ENCODE measurements around the gene KIF5C.

Gene KIF5C

GRCh38 chr2:149056541-149057255 is 181.7 kb downstream of the KIF5C start:
- DNase-seq = no peak

DNA sequence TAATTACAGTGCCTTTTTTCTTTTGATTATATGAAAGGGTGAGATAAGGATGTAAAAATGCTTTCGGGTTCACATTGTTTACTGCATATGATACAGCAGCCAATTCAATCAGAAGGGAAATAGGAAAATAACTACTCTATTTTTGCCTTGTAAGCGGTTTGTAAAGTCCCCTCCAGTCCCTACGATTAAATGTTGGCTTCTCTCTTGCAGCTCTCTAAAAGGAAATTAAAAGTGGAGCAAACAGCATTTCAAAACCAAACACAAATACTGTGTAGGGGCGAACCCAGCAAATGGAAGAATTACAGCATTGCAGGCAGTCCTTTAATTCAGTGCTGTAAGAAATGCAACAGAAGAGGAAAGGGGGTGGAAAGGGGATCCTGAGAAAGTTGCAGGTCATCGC is 182.4 kb downstream of the KIF5C start:
- no peak for DNase-seq

DNA sequence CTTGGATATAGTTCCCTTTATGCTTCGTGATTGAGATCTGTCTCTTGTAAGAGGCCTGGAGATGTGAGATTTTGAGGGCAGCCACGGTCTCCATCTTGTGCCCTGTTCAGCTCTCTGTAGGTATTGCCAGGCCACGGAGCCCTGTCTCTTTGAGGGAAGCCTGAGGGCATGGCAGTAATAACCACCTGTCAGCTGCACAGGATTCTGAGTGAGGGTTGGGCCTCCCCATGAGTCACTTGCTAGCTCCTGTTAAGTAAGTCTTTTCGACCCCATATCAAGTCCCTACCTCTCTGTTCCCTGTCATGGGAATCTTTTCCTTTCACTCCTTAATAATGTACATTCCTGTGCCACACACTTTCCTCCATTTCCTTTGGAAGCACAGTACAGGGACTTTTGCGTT is 183.9 kb downstream of the KIF5C start:
- DNase-seq = no peak

- no peak for DNase-seq
Observed at GRCh38 chr2:149059822-149060221, 184.8 kb downstream of the KIF5C start.

- DNase-seq = no peak
Observed at GRCh38 chr2:149061133-149061745, 186.2 kb downstream of the KIF5C start.

GRCh38 chr2:149062531-149062930 is 187.5 kb downstream of the KIF5C start:
- no peak for DNase-seq

- DNase-seq = no peak
Observed at GRCh38 chr2:149063177-149063576, 188.2 kb downstream of the KIF5C start.

- no peak for DNase-seq
Observed at GRCh38 chr2:149064365-149064841, 189.4 kb downstream of the KIF5C start.

DNA sequence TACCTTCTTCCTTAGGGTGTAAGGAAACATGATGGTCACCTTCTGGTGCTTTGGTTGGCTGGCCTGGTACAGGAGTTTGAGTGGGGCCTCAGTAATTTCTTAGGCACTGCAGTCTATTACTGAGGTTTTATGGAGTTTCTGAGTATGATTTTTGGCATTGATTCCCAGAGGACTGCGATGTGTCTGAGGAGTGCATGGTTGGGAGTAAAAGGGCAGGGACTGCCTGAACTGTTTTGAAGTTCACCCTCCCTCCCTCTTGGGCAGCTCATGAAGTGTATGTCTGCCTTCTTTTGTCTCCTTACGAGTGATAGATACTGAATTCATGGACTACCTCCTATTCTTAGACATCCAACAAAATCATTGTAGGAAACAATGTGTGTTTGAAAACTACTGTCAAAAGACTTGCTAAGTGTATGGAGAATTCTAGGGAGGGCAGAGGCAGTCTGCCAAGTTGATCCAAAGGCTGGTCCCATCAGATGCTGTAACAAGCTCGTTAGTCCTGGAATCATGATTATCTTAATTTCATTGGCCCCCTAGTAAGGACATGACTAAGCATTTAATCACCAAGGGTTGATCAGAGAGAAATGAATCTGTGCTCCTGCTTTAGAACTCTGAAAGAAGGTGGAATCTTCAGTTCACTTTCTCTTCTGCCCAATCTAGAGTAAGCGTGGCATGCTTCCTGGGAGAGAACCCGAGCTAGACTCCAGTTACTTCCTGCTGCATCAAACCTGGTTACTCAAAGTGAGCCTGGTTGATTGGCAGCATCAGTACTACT is 190.0 kb downstream of the KIF5C start:
- no peak for DNase-seq

GRCh38 chr2:149068225-149068995 is 193.4 kb downstream of the KIF5C start:
- no peak for DNase-seq

DNA sequence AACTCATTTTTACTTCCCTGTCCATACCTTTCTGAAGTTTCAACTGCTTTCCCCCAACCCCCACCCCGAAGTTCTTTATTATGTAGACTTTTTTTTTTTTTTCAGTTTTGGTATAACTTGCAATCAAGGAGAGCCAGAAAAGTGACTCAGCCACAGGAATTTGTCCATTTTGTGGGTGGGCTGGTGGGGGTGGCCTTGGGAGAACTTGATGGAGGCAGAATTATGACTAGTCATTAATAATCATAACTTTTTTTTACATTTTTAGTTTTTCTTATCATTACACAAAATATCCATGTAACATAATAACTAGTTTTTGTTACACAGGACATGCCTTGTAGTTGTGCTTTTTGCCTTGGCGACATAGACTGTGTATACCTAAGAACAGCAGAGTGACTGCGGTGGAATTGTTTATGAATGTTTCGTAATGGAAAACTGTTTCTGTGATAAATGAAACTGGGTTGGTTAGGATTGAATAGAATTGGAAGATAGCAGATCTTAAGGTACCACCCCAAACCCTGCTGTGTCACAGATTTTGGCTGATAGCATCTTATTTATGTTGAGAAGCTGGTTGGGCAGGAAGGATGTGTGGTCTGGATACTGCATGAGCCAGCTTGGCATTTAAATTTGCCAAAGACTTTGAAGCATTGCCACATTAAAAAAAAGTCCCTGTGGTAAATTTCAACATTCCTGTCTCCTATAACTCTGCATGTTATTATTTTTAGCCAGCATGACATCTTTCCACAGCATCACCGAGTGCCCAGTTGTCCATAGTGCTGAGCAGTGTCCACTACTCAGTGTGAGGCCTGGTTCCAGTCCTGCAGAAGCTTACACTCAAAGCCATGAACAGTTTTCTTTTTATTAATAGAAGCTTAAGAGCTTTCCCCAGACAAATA is 194.2 kb downstream of the KIF5C start:
- no peak for DNase-seq

- DNase-seq = no peak
Observed at GRCh38 chr2:149070681-149071320, 195.8 kb downstream of the KIF5C start.

- DNase-seq = no peak
Observed at GRCh38 chr2:149075105-149075504, 200.1 kb downstream of the KIF5C start.

GRCh38 chr2:149075853-149076252 is 200.8 kb downstream of the KIF5C start:
- DNase-seq = no peak

All from left hindlimb (tissue), 1 donor.